ENCODE data around the gene TMEM139.
"Not testable (repeated sequence)": the region's sequence is repeated elsewhere in the genome, so short reads cannot be mapped to it uniquely, and the experiment has no call there.

The TMEM139 gene

DNA sequence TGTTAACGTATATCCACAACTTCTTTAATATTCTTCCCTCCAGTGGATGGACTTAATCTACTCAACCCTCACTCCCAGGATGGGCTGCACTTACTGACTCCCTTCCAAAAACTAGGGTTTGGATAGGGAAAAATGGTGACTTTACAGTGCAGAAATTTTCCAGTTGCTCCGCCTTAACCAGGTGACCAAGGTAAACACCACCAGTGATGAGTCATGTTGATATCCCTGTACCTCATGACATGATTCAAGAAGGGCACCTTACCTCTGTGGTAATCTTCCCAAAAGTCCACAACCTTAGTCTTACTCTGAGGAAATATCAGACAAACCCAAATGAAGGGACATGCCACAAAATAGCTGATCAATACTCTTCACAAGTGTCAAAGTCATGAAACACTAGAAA is 25.0 kb upstream of the TMEM139 start:
- intact Hi-C loops (cut with DNase I; ENCODE audit: low total_unique reads) = no loop called here
- H3K27me3 ChIP-seq = no peaks in the 10 kb centered on the region
- no peak overlapping the region for H3K27ac ChIP-seq
- H3K4me1 ChIP-seq = peaks cover 0 to 13% (median 7%) of the 10 kb centered on the region in 4 donors
- TF ChIP-seq, protein P1, sequence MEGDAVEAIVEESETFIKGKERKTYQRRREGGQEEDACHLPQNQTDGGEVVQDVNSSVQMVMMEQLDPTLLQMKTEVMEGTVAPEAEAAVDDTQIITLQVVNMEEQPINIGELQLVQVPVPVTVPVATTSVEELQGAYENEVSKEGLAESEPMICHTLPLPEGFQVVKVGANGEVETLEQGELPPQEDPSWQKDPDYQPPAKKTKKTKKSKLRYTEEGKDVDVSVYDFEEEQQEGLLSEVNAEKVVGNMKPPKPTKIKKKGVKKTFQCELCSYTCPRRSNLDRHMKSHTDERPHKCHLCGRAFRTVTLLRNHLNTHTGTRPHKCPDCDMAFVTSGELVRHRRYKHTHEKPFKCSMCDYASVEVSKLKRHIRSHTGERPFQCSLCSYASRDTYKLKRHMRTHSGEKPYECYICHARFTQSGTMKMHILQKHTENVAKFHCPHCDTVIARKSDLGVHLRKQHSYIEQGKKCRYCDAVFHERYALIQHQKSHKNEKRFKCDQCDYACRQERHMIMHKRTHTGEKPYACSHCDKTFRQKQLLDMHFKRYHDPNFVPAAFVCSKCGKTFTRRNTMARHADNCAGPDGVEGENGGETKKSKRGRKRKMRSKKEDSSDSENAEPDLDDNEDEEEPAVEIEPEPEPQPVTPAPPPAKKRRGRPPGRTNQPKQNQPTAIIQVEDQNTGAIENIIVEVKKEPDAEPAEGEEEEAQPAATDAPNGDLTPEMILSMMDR (IDR thresholded peaks at IDR 0.05) = no peak
- DNase-seq = no peak
- no peaks in the 10 kb centered on the region for H3K9me3 ChIP-seq
- no peak overlapping the region for H3K4me3 ChIP-seq
- no peaks in the 10 kb centered on the region for H3K36me3 ChIP-seq

DNA sequence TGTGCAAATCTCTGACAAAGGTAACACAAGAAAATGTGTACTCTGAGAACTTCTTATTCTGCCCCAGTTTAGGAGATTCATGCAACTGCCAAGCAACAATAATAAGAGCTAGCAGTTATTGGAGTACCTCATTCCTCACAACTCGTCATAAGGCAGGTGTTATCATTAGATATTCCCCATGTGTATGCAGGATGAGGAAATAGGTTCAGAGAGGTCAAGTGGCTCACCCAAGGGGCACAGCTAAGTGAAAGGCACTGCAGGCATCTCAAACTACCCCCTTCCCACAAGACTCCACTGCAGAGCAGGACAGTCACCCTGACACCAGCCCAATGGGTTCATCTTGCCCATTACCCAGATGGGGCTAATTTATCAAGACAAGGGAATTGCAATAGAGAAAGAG is 22.9 kb upstream of the TMEM139 start:
- H3K4me1 ChIP-seq = peaks cover 0 to 21% (median 11%) of the 10 kb centered on the region in 4 donors
- H3K4me3 ChIP-seq = no peak overlapping the region
- TF ChIP-seq, protein P1 (IDR thresholded peaks at IDR 0.05) = no peak
- H3K36me3 ChIP-seq = peaks cover 0 to 2% (median under 1%) of the 10 kb centered on the region in 3 donors
- no peak for DNase-seq
- no peaks in the 10 kb centered on the region for H3K9me3 ChIP-seq
- H3K27me3 ChIP-seq = no peaks in the 10 kb centered on the region
- intact Hi-C loops (cut with DNase I; ENCODE audit: low total_unique reads) = no loop called here
- no peak overlapping the region for H3K27ac ChIP-seq

DNA sequence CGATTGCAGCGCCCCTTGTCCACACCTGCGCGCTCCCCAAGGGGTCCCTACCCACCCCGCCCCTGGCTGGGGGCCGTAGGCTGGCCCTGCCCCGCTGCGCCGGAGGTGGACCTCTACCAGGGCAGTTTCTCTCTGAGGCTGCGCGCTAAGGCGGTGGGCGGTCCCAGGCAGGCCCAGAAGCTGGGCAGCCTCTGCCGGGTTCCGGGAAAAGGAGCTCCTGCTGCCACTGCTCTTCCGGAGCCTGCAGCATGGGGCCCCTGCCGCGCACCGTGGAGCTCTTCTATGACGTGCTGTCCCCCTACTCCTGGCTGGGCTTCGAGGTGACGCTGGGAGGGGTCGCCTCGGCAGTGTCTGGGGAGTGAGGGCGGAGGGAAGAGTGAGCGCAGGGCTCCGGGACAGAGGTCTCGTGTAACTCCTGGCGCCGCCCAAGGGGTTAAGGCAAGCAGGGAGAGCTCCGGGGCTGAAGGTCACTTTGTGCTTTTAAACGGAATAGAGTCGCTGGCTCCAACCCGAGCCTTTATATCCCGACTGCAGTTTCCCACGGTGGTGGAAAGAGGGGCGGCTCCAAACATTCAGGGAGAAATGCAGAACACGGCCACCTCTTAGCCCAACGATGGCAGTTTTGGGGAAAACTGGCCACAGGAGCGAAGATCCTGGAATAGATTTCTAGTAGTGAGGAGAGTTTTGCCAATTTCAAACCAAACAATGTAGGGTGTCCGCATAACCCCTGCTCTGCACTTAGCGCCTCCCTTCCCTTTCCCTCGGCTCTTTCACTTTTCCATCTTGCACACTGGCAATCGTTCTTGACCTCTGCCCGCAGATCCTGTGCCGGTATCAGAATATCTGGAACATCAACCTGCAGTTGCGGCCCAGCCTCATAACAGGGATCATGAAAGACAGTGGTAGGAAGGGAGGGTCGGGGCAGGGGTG is 21.2 kb upstream of the TMEM139 start, which contains the start of gene GSTK1:
TSS of gene GSTK1 (plus strand) at position 176 of the 930 bp plus-strand sequence. CDS start at position 249, 73 bp downstream.
- H3K4me3 ChIP-seq = peak within 1 kb of the TSS; percentile 81 to 88
- H3K9me3 ChIP-seq = no peaks in the 10 kb centered on the region
- H3K27ac ChIP-seq = peak within 1 kb of the TSS; percentile 84 to 87
- intact Hi-C loops (cut with DNase I; ENCODE audit: low total_unique reads) = no loop called here
- H3K36me3 ChIP-seq = peaks cover 13 to 17% (median 17%) of the 10 kb centered on the region in 3 donors
- H3K27me3 ChIP-seq = no peaks in the 10 kb centered on the region
- peak; percentile 80 to 89 for DNase-seq
- TF ChIP-seq, protein P1 (IDR thresholded peaks at IDR 0.05) = no peak
- peaks cover 0 to 21% (median 11%) of the 10 kb centered on the region in 4 donors for H3K4me1 ChIP-seq

DNA sequence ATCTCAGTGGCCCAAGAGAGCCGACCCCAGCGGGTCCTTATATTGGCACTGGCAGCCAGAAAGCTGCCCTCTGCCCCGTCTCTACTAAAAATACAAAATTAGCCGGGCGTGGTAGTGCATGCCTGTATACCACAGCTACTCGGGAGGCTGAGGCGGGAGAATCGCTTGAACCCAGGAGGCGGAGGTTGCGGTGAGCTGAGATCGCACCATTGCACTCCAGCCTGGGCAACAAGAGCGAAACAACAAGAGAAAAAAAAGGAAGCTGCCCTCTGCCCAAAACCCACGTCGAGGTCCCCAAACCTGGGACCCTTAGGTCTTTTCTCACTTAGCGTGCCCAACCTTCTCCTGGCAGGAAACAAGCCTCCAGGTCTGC is 20.6 kb upstream of the TMEM139 start:
- Histone ChIP-seq H3K4me3 (peak overlapping the region; percentile 81 to 88), H3K36me3 (peaks cover 19 to 24% (median 24%) of the 10 kb centered on the region in 3 donors), H3K4me1 (peaks cover 0 to 21% (median 11%) of the 10 kb centered on the region in 4 donors), H3K27ac (peak overlapping the region; percentile 84 to 87)
- H3K9me3 ChIP-seq; DNase-seq; H3K27me3 ChIP-seq; intact Hi-C loops (cut with DNase I; ENCODE audit: low total_unique reads): not testable (repeated sequence)

DNA sequence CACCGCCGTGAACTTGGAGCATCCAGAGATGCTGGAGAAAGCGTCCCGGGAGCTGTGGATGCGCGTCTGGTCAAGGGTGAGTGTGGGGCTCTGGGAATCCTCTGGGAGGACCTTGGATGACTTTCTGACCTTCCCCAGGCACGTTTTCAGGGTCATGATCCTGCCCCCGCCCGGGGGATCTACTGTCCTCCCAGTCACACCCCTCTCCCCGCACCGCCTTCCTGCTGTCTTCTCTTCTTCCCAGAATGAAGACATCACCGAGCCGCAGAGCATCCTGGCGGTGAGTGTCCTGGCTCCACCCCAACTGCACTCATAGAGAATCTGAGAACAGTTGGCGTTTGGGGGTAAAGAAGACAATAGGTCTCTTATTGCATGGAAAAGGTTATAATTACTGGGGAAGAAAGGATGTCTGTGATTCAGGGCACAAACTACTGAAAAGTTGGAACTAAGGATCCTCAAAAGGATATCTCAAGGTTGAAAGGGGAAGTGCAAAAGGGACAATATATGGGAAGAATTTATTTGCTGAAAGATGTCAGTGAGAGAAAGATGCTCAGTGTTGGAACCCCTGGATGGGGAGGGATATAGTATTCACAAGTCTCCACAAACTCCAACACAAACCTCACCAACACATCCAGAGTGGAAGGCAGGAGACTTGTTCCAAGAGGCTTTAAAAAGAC is 19.6 kb upstream of the TMEM139 start:
- peaks cover 0 to 21% (median 11%) of the 10 kb centered on the region in 4 donors for H3K4me1 ChIP-seq
- no peak overlapping the region for H3K4me3 ChIP-seq
- H3K9me3 ChIP-seq = no peaks in the 10 kb centered on the region
- H3K27me3 ChIP-seq = no peaks in the 10 kb centered on the region
- no peak overlapping the region for H3K27ac ChIP-seq
- intact Hi-C loops (cut with DNase I; ENCODE audit: low total_unique reads) = no loop called here
- TF ChIP-seq, protein P1 (IDR thresholded peaks at IDR 0.05) = no peak
- H3K36me3 ChIP-seq = peaks cover 24 to 33% (median 33%) of the 10 kb centered on the region in 3 donors
- DNase-seq = no peak

Measured in tibial artery (tissue), 4 donors.